Uterus (tissue), 4 donors: ENCODE measurements around the gene PDLIM4. TPM values are rescaled to one million over a fixed set of nuclear protein-coding genes. Genes with fewer than 3 reads are reported as not detected.

Experiments used
- DNase-seq, 2 donors: peaks; one replicate each; pipeline ENCODE4 v3.0.0-alpha.2; 2019 to 2020
- H3K27ac ChIP-seq, 2 donors: fragments of 200-600 bp; sonication (generic); 1 replicate in 1 of 2; 2 replicates in 1 of 2; pipeline ENCODE4 v1.5.1; 2016 to 2018
- H3K27me3 ChIP-seq, 2 donors: fragments of 200-600 bp; sonication (generic); one replicate each; pipeline ENCODE4 v1.5.1; 2018 to 2019; ENCODE audit warnings: control low read depth in 1 of 2
- H3K36me3 ChIP-seq, 2 donors: fragments of 200-600 bp; sonication (generic); one replicate each; pipeline ENCODE4 v1.5.1; 2019; ENCODE audit warnings: control low read depth in 1 of 2
- H3K4me1 ChIP-seq, 2 donors: fragments of 200-600 bp; sonication (generic); one replicate each; pipeline ENCODE4 v1.5.1; 2018 to 2019; ENCODE audit warnings: control low read depth in 1 of 2
- H3K4me3 ChIP-seq, 2 donors: fragments of 200-600 bp; sonication (generic); 1 replicate in 1 of 2; 2 replicates in 1 of 2; pipeline ENCODE4 v1.5.1; 2018 to 2019; ENCODE audit warnings: mild to moderate bottlenecking in 1 of 2
- H3K9me3 ChIP-seq, 2 donors: fragments of 200-600 bp; sonication (generic); one replicate each; pipeline ENCODE4 v1.5.1; 2019; ENCODE audit warnings: control low read depth in 1 of 2
- POLR2A ChIP-seq, 2 donors: fragments of 450-650 bp; IDR thresholded peaks; one replicate each; pipeline ENCODE4 v1.6.1; 2016; ENCODE audit warnings: antibody characterized with exemption in 2 of 2, mild to moderate bottlenecking in 1 of 2, moderate library complexity in 1 of 2
- intact Hi-C: fragments of 100-400 bp; cut with DNase I; formaldehyde crosslinking; loops from one replicate; pipeline ENCODE4 v1.15.1; 2023; ENCODE audit warnings: low total_unique reads
- total RNA-seq, 4 donors: library from RNA; depleted of rRNA in 3 of 4; stranded (reverse); fragments of >200 nt in 3 of 4; gene quantifications; one replicate each; pipeline versions ENCODE4 v1.1.0 to v1.2.4, GENCODE V29; 2014 to 2023
- TF ChIP-seq, protein P1 (sequence below), 4 experiments: fragments of 200-600 bp in 2 of 4; fragments of 450-650 bp in 2 of 4; sonication (generic) in 2 of 4; IDR thresholded peaks; one replicate each; pipeline ENCODE4 v1.5.1; 2016 to 2019; ENCODE audit warnings: antibody characterized with exemption in 4 of 4, mild to moderate bottlenecking in 2 of 4, moderate library complexity in 1 of 4
- donor health status: DM: yes; HTN: yes; CAD: no.

The PDLIM4 gene
- total RNA-seq, 4 donors from 2014 or later, result 14.1 to 148 (median 45.3) TPM

DNA sequence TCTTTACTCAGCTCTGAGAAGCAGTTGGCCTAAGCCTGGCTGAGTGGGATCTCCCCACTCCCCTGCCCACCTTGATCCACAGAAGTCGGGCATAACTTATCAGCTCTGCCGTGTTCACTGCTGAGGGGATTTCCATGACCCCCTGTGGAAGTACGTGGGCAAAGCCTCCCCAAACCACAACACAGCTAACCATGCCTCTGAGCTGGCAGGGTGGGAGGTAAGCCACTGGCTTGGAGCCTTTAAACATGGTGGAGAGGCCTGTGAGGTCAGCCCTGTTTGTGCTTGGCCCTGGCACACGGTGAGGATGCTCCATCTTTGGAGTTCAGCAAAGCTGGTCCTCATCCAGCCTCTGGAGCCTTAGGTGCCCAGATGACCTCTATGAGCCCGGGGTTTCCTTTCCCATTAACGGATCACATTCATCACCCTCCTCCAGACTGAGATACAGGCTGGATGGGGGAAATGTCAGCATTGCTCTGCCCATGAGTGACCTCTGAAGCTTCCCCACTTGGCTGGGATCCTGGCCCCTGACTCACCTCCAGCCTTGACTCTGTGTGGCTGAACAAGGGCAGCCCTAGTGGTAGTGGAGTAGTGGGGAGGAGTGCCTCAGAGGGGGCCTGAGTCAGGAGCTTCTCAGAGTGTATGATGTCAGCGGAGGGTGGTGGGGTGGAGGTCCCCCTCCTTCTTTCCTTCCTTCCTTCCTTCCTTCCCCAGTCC, 6.2 kb downstream of the PDLIM4 start:
- intact Hi-C loops, result no loop called here

DNA sequence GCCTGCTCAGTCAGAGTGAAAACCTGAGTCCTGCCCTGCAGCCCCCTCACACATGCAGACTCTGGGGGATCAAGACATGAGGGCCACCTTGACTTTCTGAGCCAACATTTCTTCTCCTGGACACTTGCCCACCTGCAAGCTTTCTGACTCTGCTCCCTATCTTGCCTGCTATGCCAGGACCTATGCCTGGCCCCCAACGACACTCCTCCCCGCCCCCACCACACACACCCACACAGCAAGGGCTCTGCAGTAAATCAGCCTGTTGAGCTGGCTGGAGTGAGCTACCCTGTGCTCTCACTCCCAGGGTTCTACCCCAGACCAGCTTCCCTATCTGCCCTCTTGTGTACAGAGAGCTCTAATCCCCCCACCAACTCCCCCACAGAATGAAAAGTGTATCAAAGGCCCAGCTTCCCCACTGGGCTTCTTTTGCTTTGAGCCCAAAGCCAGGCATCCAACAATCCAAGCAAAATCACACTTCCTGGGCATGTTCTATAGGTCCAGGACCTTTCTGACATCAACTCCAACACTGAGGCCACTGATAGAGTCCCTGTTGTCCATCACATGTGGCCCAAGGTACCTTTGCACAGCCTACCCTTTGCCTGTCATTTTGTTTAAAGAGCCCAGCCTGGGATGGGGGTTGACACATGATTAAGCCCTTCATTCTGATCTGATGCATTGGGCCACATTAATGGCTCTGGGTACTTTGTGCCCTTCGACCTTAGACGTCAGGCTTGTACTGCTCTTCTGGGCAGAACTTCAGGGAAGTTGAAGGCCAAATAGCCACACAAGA, 7.2 kb downstream of the PDLIM4 start:
- H3K27me3 ChIP-seq, result no peaks in the 10 kb centered on the region
- no peak overlapping the region for H3K4me3 ChIP-seq
- no peak for TF ChIP-seq POLR2A (IDR thresholded peaks at IDR 0.05)
- TF ChIP-seq, protein P1, sequence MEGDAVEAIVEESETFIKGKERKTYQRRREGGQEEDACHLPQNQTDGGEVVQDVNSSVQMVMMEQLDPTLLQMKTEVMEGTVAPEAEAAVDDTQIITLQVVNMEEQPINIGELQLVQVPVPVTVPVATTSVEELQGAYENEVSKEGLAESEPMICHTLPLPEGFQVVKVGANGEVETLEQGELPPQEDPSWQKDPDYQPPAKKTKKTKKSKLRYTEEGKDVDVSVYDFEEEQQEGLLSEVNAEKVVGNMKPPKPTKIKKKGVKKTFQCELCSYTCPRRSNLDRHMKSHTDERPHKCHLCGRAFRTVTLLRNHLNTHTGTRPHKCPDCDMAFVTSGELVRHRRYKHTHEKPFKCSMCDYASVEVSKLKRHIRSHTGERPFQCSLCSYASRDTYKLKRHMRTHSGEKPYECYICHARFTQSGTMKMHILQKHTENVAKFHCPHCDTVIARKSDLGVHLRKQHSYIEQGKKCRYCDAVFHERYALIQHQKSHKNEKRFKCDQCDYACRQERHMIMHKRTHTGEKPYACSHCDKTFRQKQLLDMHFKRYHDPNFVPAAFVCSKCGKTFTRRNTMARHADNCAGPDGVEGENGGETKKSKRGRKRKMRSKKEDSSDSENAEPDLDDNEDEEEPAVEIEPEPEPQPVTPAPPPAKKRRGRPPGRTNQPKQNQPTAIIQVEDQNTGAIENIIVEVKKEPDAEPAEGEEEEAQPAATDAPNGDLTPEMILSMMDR (IDR thresholded peaks at IDR 0.05), result no peak
- intact Hi-C loops, result no loop called here
- H3K9me3 ChIP-seq, result no peaks in the 10 kb centered on the region
- peak overlapping the region; percentile 96 to 99 for H3K27ac ChIP-seq
- no peaks in the 10 kb centered on the region for H3K36me3 ChIP-seq
- H3K4me1 ChIP-seq, result peaks cover 40 to 79% of the 10 kb centered on the region in 2 donors
- DNase-seq, result peak; percentile 63 to 78

More for the DNA sequence above, 6.2 kb downstream of the PDLIM4 start:
- H3K9me3 ChIP-seq, result no peaks in the 10 kb centered on the region
- peaks cover 40 to 69% of the 10 kb centered on the region in 2 donors for H3K4me1 ChIP-seq
- H3K36me3 ChIP-seq, result no peaks in the 10 kb centered on the region
- TF ChIP-seq, protein P1 (IDR thresholded peaks at IDR 0.05), result peak in 1 of 4 experiments; percentile 42
- TF ChIP-seq POLR2A (IDR thresholded peaks at IDR 0.05), result peak in 1 of 2 donors; percentile 16
- DNase-seq, result peak; percentile 85 to 95
- no peaks in the 10 kb centered on the region for H3K27me3 ChIP-seq
- H3K27ac ChIP-seq, result peak overlapping the region; percentile 96 to 99
- no peak overlapping the region for H3K4me3 ChIP-seq

DNA sequence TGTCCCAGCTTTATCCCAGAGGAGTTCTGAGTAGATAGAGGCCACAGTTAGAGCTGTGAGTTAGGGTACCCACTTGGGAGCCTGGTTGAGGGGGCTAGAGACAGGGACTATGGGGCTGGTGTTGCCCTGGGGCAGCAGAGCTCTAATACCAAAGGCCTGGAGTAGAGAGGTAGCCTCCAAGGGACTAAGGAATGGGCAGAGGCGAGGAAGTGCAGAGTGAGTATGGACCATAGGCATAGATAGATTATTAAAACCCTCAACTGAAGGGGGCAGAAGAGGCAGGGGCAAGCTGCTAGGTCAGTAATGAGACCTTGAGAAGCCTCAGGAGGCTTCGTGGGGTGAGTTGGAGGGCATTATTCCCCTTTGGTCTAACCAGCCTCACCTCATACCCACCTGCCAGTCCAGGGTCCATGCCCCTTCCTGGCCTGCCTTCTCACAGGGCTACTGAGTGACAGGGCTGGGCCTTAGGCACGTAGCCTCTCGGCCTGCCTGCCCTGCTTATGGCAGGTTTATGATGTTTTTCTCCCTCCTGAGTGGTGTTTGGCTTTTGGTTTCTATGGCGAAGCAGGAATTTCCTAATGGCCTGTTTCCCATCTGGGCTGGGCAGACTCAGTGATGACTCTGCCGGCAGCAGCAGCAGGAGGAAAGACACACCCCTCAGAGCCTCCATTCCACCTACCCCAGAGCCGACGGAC, 8.0 kb downstream of the PDLIM4 start:
- Histone ChIP-seq H3K9me3 (no peaks in the 10 kb centered on the region), H3K4me3 (no peak overlapping the region), H3K27me3 (no peaks in the 10 kb centered on the region), H3K4me1 (peaks cover 39 to 79% of the 10 kb centered on the region in 2 donors), H3K27ac (peak overlapping the region; percentile 96 to 99), H3K36me3 (no peaks in the 10 kb centered on the region)
- DNase-seq, result peak; percentile 84 to 89
- intact Hi-C loops, result no loop called here
- peak; percentile 43 to 59 for TF ChIP-seq POLR2A (IDR thresholded peaks at IDR 0.05)
- TF ChIP-seq, protein P1 (IDR thresholded peaks at IDR 0.05), result no peak

DNA sequence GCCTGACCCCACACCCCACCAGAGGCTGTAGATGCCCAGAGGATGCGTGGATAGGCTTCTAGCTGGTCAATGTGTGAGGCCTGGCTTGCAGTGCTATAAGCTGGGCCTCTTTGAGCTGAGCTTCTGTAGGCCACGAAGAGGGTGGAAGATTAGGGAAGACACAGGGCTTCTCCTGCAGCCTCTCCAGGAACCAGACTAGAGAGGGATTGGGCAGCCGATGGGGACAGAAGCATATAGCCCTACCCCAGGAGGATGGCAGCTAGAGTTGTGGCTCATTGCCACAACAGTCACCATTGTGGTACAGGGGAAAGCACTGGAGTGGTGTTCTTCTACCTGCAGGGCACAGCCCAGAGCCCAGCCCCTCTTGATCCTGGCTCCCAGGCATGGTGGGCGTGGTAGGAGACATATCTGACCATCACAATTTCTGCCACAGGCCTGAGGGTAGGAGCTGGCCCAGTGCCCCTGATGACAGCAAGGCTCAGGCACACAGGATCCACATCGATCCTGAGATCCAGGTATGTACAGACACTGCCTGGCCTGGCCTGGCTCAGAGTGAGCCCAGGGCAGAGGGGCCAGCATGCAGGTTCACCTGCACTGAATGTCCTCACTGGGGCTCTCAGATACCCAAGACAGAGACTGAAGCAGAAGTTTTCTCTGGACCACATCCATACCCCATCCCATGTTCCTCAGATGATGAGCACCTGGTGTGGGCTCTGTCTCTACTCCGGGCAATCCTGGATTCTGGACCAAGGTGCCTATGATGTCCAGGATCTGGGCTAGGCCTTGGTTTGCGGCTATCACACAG, 8.7 kb downstream of the PDLIM4 start:
- TF ChIP-seq POLR2A (IDR thresholded peaks at IDR 0.05), result no peak
- TF ChIP-seq, protein P1 (IDR thresholded peaks at IDR 0.05), result peak in 1 of 4 experiments; percentile 1
- intact Hi-C loops, result no loop called here
- H3K4me3 ChIP-seq, result no peak overlapping the region
- peaks cover 33 to 74% of the 10 kb centered on the region in 2 donors for H3K4me1 ChIP-seq
- H3K27me3 ChIP-seq, result no peaks in the 10 kb centered on the region
- DNase-seq, result peak; percentile 13 to 52
- no peaks in the 10 kb centered on the region for H3K36me3 ChIP-seq
- H3K27ac ChIP-seq, result peak overlapping the region; percentile 96 to 99
- no peaks in the 10 kb centered on the region for H3K9me3 ChIP-seq
